Fibroblast of mammary gland (primary cell): Measurements from ENCODE around the gene GPR62.
"Not testable (repeated sequence)": the region's sequence is repeated elsewhere in the genome, so short reads cannot be mapped to it uniquely, and the experiment has no call there.

Source experiments
- DNase-seq: peaks from one replicate; pipeline ENCODE4 v3.0.0-alpha.2; 2010; ENCODE audit warnings: low read depth
- H3K4me3 ChIP-seq: 2 replicates; pipeline ENCODE4 v1.5.1; 2011; ENCODE audit warnings: low read depth, mild to moderate bottlenecking, low read length, moderate library complexity; ENCODE audit not compliant: control insufficient read depth
- CTCF ChIP-seq: conservative IDR thresholded peaks from 2 replicates; pipeline ENCODE4 v1.5.1; 2011; ENCODE audit warnings: low read depth, low read length, inconsistent platforms; ENCODE audit not compliant: control insufficient read depth, insufficient read depth

GPR62 gene

GRCh38 chr3:51987568-51987967, 32.4 kb downstream of the GPR62 start:
- no peak for DNase-seq
- TF ChIP-seq CTCF, result no peak
- no peak overlapping the region for H3K4me3 ChIP-seq

GRCh38 chr3:51988286-51989146, 33.3 kb downstream of the GPR62 start:
- no peak for TF ChIP-seq CTCF
- DNase-seq, result no peak
- H3K4me3 ChIP-seq, result no peak overlapping the region

- not testable (repeated sequence) for DNase-seq, H3K4me3 ChIP-seq
Observed at GRCh38 chr3:51990501-51990971, 35.4 kb downstream of the GPR62 start.

- no peak for DNase-seq
- TF ChIP-seq CTCF, result no peak
Observed at GRCh38 chr3:51992017-51992682, 37.0 kb downstream of the GPR62 start.

GRCh38 chr3:51993657-51994056, 38.5 kb downstream of the GPR62 start:
- not testable (repeated sequence) for DNase-seq, H3K4me3 ChIP-seq

More at GRCh38 chr3:51992017-51992682, 37.0 kb downstream of the GPR62 start:
- H3K4me3 ChIP-seq, result no peak overlapping the region

GRCh38 chr3:51994530-51994929, 39.3 kb downstream of the GPR62 start:
- H3K4me3 ChIP-seq, result peak overlapping the region; percentile 100
- no peak for TF ChIP-seq CTCF
- no peak for DNase-seq

- DNase-seq, result peak; percentile 95
- no peak for TF ChIP-seq CTCF
- H3K4me3 ChIP-seq, result peak within 1 kb of the TSS; percentile 100
Observed at GRCh38 chr3:51995346-51996163, 40.4 kb downstream of the GPR62 start, which contains the start of gene RPL29. Gene RPL29, minus strand, starts transcription at chr3:51995895. Its CDS starts 434 bp downstream, at chr3:51995461.
